SK-N-SH (cell line): ENCODE data around the gene SIAH1. TPM values are rescaled to one million over a fixed set of nuclear protein-coding genes. Genes with fewer than 3 reads are reported as not detected.

Experiments
- CTCF ChIA-PET: fragments of 300-600, 350-600 bp; formaldehyde crosslinking; extraction: SDS; loops from one replicate; lab custom pipeline; 2021; lab: Yijun Ruan, JAX
- POLR2A ChIA-PET: fragments of 350-600 bp; sonication (Branson Sonifier 250); formaldehyde crosslinking; extraction: SDS; loops from one replicate; lab custom pipeline; 2020; ENCODE audit warnings: antibody characterized with exemption, inconsistent platforms; lab: Yijun Ruan, JAX
- DNase-seq: peaks from one replicate; pipeline ENCODE4 v3.0.0; 2012
- H2AFZ ChIP-seq: fragments of 200-600 bp; sonication (generic); 2 replicates; pipeline ENCODE4 v1.8.1; 2016; ENCODE audit warnings: antibody characterized with exemption, mild to moderate bottlenecking, low read depth
- H3F3A ChIP-seq: fragments of 200-600 bp; sonication (generic); replicated peaks from 2 replicates; pipeline ENCODE3; 2016; ENCODE audit warnings: antibody characterized with exemption, mild to moderate bottlenecking; ENCODE audit not compliant: insufficient read depth
- H3K27ac ChIP-seq, 2 experiments: fragments of 200-500 bp in 1 of 2; fragments of 200-600 bp in 1 of 2; sonication (Bioruptor generic) in 1 of 2; sonication (generic), shearing (Covaris generic) in 1 of 2; 2 replicates each; pipeline versions ENCODE4 v1.5.1 to v1.6.1; 2014 to 2016; ENCODE audit warnings: low read depth in 2 of 2, inconsistent platforms in 1 of 2, low read length in 1 of 2, mild to moderate bottlenecking in 1 of 2, mixed read lengths in 1 of 2
- H3K27me3 ChIP-seq: fragments of 200-600 bp; sonication (generic), shearing (Covaris generic); 2 replicates; pipeline ENCODE4 v1.6.1; 2016; ENCODE audit warnings: mixed run types; ENCODE audit not compliant: insufficient read depth
- H3K36me3 ChIP-seq, 2 experiments: fragments of 200-500 bp in 1 of 2; fragments of 200-600 bp in 1 of 2; sonication (Bioruptor generic) in 1 of 2; sonication (generic) in 1 of 2; replicated peaks in 1 of 2; 2 replicates each; pipeline versions ENCODE3 to v1.5.1; 2014 to 2016; ENCODE audit warnings: low read length in 1 of 2, mild to moderate bottlenecking in 1 of 2; ENCODE audit not compliant: insufficient read depth in 2 of 2, control insufficient read depth in 1 of 2
- H3K4me1 ChIP-seq, 2 experiments: fragments of 200-500 bp in 1 of 2; fragments of 200-600 bp in 1 of 2; sonication (Bioruptor generic) in 1 of 2; sonication (generic), shearing (Covaris generic) in 1 of 2; 2 replicates each; pipeline versions ENCODE4 v1.5.1 to v1.6.1; 2014 to 2016; ENCODE audit warnings: low read depth in 1 of 2, low read length in 1 of 2, mixed run types in 1 of 2; ENCODE audit not compliant: insufficient read depth in 2 of 2, control insufficient read depth in 1 of 2
- H3K4me2 ChIP-seq: fragments of 200-600 bp; sonication (generic), shearing (Covaris generic); 2 replicates; pipeline ENCODE4 v1.6.1; 2017; ENCODE audit warnings: mixed run types
- H3K4me3 ChIP-seq, 2 experiments: fragments of 200-500 bp in 1 of 2; fragments of 200-600 bp in 1 of 2; sonication (Bioruptor generic) in 1 of 2; sonication (generic), shearing (Covaris generic) in 1 of 2; 2 replicates each; pipeline versions ENCODE4 v1.5.1 to v1.8.1; 2014 to 2016; ENCODE audit warnings: low read depth in 2 of 2, inconsistent platforms in 1 of 2, low read length in 1 of 2, mild to moderate bottlenecking in 1 of 2, mixed read lengths in 1 of 2, moderate library complexity in 1 of 2
- H3K79me2 ChIP-seq: fragments of 200-600 bp; sonication (generic); 2 replicates; pipeline ENCODE4 v1.8.1; 2017; ENCODE audit warnings: mild to moderate bottlenecking; ENCODE audit not compliant: insufficient read depth
- H3K9ac ChIP-seq: fragments of 200-600 bp; sonication (generic); 2 replicates; pipeline ENCODE4 v1.6.1; 2017; ENCODE audit warnings: mixed run types
- H3K9me2 ChIP-seq: fragments of 200-600 bp; sonication (generic); 2 replicates; pipeline ENCODE4 v1.6.1; 2017; ENCODE audit warnings: mixed run types
- H3K9me3 ChIP-seq: fragments of 200-600 bp; sonication (generic); 2 replicates; pipeline ENCODE4 v1.6.1; 2017; ENCODE audit warnings: mixed run types, mild to moderate bottlenecking, moderate library complexity
- H4K20me1 ChIP-seq: fragments of 200-600 bp; sonication (generic); 2 replicates; pipeline ENCODE4 v1.6.1; 2017; ENCODE audit warnings: mild to moderate bottlenecking, mixed run types; ENCODE audit not compliant: insufficient read depth
- CHD2 ChIP-seq: fragments of 150-350 bp; IDR thresholded peaks from 2 replicates; pipeline ENCODE4 v1.6.1; 2018; ENCODE audit warnings: low read length; ENCODE audit not compliant: partially characterized antibody
- ELF1 ChIP-seq: IDR thresholded peaks from 2 replicates; pipeline ENCODE4 v1.4.0; 2012
- FOSL2 ChIP-seq: IDR thresholded peaks from 2 replicates; pipeline ENCODE4 v1.4.0; 2012; ENCODE audit warnings: low read depth, mild to moderate bottlenecking, moderate library complexity, borderline replicate concordance
- FOXJ3 ChIP-seq: sonication (generic); formaldehyde crosslinking; IDR thresholded peaks from 2 replicates; pipeline ENCODE4 v1.5.1; 2020; ENCODE audit warnings: mild to moderate bottlenecking, missing genetic modification reagents
- FOXM1 ChIP-seq: IDR thresholded peaks from 2 replicates; pipeline ENCODE4 v1.4.0; 2012; ENCODE audit warnings: low read depth, mild to moderate bottlenecking
- MEF2A ChIP-seq: IDR thresholded peaks from 2 replicates; pipeline ENCODE4 v1.4.0; 2012; ENCODE audit warnings: low read depth, borderline replicate concordance
- NFIC ChIP-seq: IDR thresholded peaks from 2 replicates; pipeline ENCODE4 v1.4.0; 2012; ENCODE audit warnings: borderline replicate concordance
- NRF1 ChIP-seq: IDR thresholded peaks from 2 replicates; pipeline ENCODE4 v1.6.1; 2012; ENCODE audit warnings: low read depth, mild to moderate bottlenecking, low read length
- POLR2AphosphoS5 ChIP-seq: IDR thresholded peaks from 2 replicates; pipeline ENCODE4 v1.6.1; 2012; ENCODE audit warnings: low read depth, low read length
- RCOR1 ChIP-seq: fragments of 150-350 bp; IDR thresholded peaks from 2 replicates; pipeline ENCODE4 v1.6.1; 2017; ENCODE audit warnings: antibody characterized with exemption, low read length
- TAF1 ChIP-seq: IDR thresholded peaks from 2 replicates; pipeline ENCODE4 v1.6.1; 2012; ENCODE audit warnings: low read depth, mild to moderate bottlenecking, low read length, moderate library complexity, borderline replicate concordance
- TEAD4 ChIP-seq: IDR thresholded peaks from 2 replicates; pipeline ENCODE4 v1.4.0; 2012; ENCODE audit warnings: mild to moderate bottlenecking, borderline replicate concordance; ENCODE audit not compliant: insufficient read depth
- ZBTB33 ChIP-seq: IDR thresholded peaks from 2 replicates; pipeline ENCODE4 v1.4.0; 2012; ENCODE audit warnings: low read depth, borderline replicate concordance
- WGBS: methylation state at CpG from one replicate; pipeline ENCODE4 v1.1.6; 2017; ENCODE audit warnings: low lambda C conversion rate; 5-methylcytosine and 5-hydroxymethylcytosine counted together
- polyA plus RNA-seq, 3 experiments: library from polyadenylated mRNA; depleted of rRNA; stranded (reverse); fragments of >200 nt; gene quantifications; 2 replicates each; pipeline ENCODE4 v1.2.3, GENCODE V29; 2012
- TF ChIP-seq, protein P1 (sequence below): fragments of 150-350 bp; IDR thresholded peaks from 2 replicates; pipeline ENCODE4 v1.6.1; 2017; ENCODE audit warnings: antibody characterized with exemption, low read length, low read depth, borderline replicate concordance
- TF ChIP-seq, protein P2 (sequence below): IDR thresholded peaks from 2 replicates; pipeline ENCODE4 v1.4.0; 2012; ENCODE audit warnings: low read depth
- TF ChIP-seq, protein P3 (sequence below): fragments of 200-600 bp; sonication (generic); IDR thresholded peaks from 2 replicates; pipeline ENCODE4 v1.6.1; 2017; ENCODE audit warnings: antibody characterized with exemption, mild to moderate bottlenecking, moderate library complexity

Gene SIAH1
- polyA plus RNA-seq, 1 of the 3 experiments (the other 2 are of a cell fraction), result 15.4 TPM

DNA sequence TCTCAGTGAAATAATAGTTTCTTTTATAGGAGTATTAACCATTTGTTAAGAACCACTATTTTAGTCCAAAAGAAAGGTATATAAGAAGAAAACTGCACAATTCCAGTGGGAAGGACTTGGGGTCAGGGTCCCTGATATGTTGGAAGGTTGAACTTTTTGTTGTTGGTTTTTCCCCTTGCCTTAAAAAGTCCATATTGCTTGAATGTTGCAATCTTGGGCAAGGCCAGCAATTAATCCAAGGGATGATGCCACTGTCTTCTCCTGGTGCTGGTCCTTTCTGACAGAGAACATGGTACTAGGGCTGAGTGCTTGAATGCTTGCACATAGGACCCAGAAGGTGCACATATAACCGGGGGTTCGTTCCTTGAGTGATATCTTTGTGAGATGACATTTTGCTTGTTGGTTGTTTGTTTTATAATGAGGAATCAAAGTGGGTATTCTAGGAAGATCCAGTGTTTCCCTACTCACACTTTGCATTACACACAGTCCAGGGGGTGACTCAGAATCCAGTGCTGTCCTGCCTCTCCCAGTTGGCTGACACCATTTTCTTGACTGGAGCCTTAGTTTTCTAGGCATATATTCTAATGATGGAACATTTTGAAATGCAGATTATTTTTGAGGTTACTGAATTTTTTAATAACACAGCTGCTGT, 54.9 kb downstream of the SIAH1 start:
- no peak overlapping the region for H3K27ac ChIP-seq
- TF ChIP-seq FOXM1 (no peak), CHD2 (no peak), FOSL2 (no peak), ELF1 (no peak), POLR2AphosphoS5 (no peak), MEF2A (no peak), ZBTB33 (no peak), NRF1 (no peak), FOXJ3 (CRISPR knock-in tag) (no peak), TEAD4 (no peak), RCOR1 (no peak), NFIC (no peak), TAF1 (no peak)
- TF ChIP-seq, protein P1, sequence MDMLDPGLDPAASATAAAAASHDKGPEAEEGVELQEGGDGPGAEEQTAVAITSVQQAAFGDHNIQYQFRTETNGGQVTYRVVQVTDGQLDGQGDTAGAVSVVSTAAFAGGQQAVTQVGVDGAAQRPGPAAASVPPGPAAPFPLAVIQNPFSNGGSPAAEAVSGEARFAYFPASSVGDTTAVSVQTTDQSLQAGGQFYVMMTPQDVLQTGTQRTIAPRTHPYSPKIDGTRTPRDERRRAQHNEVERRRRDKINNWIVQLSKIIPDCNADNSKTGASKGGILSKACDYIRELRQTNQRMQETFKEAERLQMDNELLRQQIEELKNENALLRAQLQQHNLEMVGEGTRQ, result no peak
- TF ChIP-seq, protein P2, sequence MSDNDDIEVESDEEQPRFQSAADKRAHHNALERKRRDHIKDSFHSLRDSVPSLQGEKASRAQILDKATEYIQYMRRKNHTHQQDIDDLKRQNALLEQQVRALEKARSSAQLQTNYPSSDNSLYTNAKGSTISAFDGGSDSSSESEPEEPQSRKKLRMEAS, result no peak
- TF ChIP-seq, protein P3, sequence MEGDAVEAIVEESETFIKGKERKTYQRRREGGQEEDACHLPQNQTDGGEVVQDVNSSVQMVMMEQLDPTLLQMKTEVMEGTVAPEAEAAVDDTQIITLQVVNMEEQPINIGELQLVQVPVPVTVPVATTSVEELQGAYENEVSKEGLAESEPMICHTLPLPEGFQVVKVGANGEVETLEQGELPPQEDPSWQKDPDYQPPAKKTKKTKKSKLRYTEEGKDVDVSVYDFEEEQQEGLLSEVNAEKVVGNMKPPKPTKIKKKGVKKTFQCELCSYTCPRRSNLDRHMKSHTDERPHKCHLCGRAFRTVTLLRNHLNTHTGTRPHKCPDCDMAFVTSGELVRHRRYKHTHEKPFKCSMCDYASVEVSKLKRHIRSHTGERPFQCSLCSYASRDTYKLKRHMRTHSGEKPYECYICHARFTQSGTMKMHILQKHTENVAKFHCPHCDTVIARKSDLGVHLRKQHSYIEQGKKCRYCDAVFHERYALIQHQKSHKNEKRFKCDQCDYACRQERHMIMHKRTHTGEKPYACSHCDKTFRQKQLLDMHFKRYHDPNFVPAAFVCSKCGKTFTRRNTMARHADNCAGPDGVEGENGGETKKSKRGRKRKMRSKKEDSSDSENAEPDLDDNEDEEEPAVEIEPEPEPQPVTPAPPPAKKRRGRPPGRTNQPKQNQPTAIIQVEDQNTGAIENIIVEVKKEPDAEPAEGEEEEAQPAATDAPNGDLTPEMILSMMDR, result no peak
- TF ChIP-seq, all 33 proteins: peak for 0
- ChIA-PET CTCF (no interaction called here), POLR2A (no interaction called here)
- DNase-seq, result no peak
- H3F3A ChIP-seq, result no peaks in the 10 kb centered on the region
- no peak overlapping the region for H3K9ac ChIP-seq
- H3K9me2 ChIP-seq, result no peaks in the 10 kb centered on the region
- no peaks in the 10 kb centered on the region for H3K27me3 ChIP-seq
- H4K20me1 ChIP-seq, result no peaks in the 10 kb centered on the region
- no peak overlapping the region for H3K4me2 ChIP-seq
- no peaks in the 10 kb centered on the region for H3K79me2 ChIP-seq
- no peaks in the 10 kb centered on the region for H3K9me3 ChIP-seq
- no peak overlapping the region for H2AFZ ChIP-seq
- no peak overlapping the region for H3K4me3 ChIP-seq
- 100% methylated on average over 2 of the region's 2 CpGs for WGBS
- H3K4me1 ChIP-seq, result no peaks in the 10 kb centered on the region
- H3K36me3 ChIP-seq, result peaks cover 18 to 19% of the 10 kb centered on the region in 2 experiments
